ENCODE measurements around the gene MT1F.
"Not testable (repeated sequence)": the region's sequence is repeated elsewhere in the genome, so short reads cannot be mapped to it uniquely, and the experiment has no call there.

MT1F gene

DNA sequence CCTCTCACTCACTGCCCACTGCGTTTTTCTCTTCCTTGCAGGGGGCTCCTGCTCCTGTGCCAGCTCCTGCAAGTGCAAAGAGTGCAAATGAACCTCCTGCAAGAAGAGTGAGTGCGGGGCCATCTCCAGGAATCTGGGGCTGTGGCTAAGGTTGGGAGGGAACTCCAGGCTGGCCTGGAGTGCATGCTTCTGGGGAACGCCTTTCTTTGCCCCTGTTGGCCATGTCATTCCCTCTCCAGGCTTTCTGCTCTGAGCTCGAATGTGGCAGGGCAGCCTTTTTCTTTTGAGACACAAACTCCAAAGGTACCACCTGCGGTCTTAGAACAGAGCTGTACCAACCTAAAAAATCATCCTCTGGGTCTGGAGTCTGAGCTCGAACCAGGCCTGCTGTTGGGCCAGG, 39.6 kb upstream of the MT1F start:
- TF ChIP-seq POLR2A (IDR thresholded peaks at IDR 0.05; ENCODE audit: low read length) (no peak), GATA1 (IDR thresholded peaks at IDR 0.05; ENCODE audit: low read depth, low read length) (no peak)
- no peak for DNase-seq

DNA sequence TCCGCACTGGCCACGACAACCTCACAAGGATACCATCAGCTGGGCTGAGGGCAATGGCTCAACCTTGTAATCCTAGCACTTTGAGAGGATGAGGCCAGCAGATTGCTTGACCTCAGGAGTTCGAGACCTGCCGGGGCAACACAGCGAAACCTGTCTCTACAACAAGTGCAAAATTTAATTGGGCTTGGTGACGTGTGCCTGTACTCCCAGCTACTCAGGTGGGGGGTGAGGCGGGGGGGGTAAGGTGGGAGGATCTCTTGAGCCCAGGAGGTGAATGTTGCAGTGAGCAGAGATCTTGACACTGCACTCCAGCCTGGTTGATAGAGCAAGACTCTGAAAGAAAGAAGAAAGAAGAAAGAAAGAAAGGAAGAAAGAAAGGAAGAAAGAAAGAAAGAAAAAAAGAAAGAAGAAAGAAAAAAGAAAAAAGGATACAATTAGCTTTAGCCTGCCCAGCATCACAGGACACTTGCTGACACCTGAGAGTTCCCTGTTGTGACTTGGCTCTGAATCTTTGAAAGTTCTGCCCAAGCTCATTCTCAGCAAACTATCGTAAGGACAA, 37.3 kb upstream of the MT1F start:
- no peak for TF ChIP-seq GATA1 (IDR thresholded peaks at IDR 0.05; ENCODE audit: low read depth, low read length)
- TF ChIP-seq POLR2A (IDR thresholded peaks at IDR 0.05; ENCODE audit: low read length): no peak
- DNase-seq: no peak

DNA sequence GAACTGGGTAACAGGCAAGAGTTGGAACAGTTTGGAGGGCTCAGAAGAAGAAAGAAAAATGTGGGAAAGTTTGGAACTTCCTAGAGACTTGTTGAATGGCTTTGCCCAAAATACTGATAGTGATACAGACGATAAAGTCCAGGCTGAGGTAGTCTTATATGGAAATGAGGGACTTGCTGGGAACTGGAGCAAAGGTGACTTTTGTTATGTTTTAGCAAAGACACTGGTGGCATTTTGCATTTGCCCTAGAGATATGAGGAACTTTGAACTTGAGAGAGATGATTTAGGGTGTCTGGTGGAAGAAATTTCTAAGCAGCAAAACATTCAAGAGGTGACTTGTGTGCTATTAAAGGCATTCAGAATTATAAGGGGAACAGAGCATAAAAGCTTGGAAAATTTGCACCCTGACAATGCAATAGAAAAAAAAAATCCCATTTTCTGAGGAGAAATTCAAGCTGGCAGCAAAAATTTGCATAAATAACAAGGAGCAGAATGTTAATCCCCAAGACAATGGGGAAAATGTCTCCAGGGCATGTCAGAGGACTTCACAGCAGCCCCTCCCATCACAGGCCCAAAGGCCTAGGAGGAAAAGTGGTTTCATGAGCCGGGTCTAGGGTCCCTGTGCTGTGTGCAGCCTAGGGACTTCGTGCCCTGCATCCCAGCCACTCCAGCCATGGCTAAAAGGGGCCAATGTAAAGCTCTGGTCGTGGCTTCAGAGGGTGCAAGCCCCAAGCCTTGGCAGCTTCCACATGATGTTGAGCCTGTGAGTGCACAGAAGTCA, 35.9 kb upstream of the MT1F start:
- DNase-seq: not testable (repeated sequence)

DNA sequence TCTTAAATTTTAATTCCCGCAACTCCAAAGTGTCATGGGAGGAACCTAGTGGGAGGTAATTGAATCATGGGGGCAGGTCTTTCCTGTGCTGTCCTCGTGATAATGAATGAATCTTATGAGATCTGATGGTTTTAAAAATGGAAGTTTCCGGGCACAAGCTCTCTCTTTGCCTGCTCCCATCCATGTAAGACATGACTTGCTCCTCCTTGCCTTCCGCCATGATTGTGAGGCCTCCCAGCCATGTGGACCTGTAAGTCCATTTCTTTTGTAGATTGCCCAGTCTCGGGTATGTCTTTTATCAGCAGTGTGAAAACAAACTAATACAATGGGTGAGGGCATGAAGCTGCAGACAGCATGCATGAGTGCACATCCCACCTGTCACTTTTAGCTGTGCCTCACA, 34.6 kb upstream of the MT1F start:
- DNase-seq: not testable (repeated sequence)

DNA sequence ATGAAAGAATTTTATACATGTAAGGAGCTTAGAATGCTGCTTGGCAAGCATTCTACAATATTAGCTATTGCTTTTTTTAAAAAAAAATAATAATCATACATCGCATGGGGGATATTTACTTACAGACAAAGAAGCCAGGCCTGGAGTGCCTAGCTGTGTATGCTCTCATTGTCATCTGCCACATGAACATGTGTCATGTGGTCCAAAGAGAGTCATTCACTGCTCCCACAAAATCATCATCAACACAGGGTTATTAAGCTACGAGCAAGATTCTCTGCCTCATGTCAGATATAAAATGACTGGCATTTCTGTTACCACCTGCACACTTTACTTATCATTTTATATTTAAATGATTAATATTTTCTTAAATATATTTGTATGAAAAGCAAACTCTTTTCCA, 34.1 kb upstream of the MT1F start:
- TF ChIP-seq GATA1 (IDR thresholded peaks at IDR 0.05; ENCODE audit: low read depth, low read length) (no peak), POLR2A (IDR thresholded peaks at IDR 0.05; ENCODE audit: low read length) (no peak)
- no peak for DNase-seq

DNA sequence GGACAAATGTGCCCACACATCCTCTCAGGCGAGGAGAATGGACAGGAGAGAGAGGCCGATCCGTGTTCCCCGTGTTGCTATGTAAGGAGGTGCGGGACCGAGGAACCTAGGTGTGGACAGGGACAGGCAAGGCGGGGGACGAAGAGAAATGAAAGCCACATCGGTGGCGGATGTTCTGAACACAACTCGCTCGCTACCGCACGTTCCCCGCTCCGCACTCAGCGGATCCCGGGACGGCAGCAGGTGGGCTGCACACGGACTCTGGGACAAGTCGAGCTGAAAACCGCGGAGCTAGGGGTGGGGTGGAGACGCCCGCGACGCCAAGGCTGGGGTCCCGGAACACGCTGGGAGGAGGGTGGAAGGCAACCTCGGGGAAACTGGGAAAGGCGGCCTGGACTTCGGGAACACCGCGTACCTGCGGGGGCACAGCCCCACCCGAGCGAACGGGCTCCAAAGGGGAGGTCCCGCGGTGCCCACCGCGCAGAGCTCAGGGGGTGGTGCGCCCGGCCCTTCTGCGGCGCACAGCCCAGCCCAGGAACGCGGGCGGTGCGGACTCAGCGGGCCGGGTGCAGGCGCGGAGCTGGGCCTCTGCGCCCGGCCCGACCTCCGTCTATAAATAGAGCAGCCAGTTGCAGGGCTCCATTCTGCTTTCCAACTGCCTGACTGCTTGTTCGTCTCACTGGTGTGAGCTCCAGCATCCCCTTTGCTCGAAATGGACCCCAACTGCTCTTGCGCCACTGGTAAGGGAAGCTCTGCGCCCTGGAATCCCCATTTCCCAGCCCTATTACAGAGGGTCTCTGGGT, 32.4 kb upstream of the MT1F start, which contains the start of gene MT1E:
TSS of gene MT1E (plus strand) at position 642 of the 803 bp plus-strand sequence. CDS start at position 713, 71 bp downstream.
- DNase-seq: peak in 1 of 2 experiments; percentile 30
- no peak for TF ChIP-seq POLR2A (IDR thresholded peaks at IDR 0.05; ENCODE audit: low read length)
- no peak for TF ChIP-seq GATA1 (IDR thresholded peaks at IDR 0.05; ENCODE audit: low read depth, low read length)

DNA sequence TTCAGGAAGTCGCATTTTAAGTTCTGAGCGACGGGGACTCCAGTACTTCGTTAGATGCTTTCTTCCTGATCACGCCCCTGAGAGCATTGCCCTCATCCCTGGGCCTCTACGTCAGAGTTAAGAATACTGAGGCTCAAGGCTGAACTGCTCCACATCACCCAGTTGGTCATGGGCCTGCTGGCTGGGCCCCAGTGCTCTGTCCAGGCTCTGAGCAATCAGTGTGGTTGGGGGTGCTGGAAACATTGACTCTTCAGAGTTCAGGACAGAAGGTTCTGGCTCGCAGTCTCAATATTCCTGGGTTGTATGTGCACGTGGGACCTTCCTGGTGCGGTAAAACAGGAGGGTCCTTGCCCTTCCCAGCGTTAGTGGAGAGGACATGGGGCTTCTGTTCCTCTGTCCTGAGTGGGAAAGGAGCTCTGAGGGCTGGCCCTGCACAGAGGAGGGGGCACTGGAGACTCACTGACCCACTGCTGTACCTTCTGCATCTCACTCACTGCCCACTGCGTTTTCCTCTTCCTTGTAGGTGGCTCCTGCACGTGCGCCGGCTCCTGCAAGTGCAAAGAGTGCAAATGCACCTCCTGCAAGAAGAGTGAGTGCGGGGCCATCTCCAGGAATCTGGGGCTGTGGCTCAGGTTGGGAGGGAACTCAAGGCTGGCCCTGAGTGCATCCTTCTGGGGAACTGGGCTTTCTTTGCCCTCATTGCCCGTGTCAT, 31.7 kb upstream of the MT1F start:
- DNase-seq: no peak
- TF ChIP-seq POLR2A (IDR thresholded peaks at IDR 0.05; ENCODE audit: low read length) (no peak), GATA1 (IDR thresholded peaks at IDR 0.05; ENCODE audit: low read depth, low read length) (no peak)

DNA sequence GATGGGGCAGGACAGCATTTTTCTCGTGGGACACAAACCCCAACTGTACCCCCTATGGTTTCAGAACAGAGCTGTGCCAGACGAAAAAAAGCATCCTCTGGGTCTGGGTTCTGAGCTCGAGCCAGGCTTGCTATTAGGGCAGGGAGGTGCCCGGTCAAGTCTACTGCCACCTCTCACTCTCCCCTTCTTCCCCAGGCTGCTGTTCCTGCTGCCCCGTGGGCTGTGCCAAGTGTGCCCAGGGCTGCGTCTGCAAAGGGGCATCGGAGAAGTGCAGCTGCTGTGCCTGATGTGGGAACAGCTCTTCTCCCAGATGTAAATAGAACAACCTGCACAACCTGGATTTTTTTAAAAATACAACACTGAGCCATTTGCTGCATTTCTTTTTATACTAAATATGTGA, 31.1 kb upstream of the MT1F start:
- TF ChIP-seq POLR2A (IDR thresholded peaks at IDR 0.05; ENCODE audit: low read length) (no peak), GATA1 (IDR thresholded peaks at IDR 0.05; ENCODE audit: low read depth, low read length) (no peak)
- no peak for DNase-seq

DNA sequence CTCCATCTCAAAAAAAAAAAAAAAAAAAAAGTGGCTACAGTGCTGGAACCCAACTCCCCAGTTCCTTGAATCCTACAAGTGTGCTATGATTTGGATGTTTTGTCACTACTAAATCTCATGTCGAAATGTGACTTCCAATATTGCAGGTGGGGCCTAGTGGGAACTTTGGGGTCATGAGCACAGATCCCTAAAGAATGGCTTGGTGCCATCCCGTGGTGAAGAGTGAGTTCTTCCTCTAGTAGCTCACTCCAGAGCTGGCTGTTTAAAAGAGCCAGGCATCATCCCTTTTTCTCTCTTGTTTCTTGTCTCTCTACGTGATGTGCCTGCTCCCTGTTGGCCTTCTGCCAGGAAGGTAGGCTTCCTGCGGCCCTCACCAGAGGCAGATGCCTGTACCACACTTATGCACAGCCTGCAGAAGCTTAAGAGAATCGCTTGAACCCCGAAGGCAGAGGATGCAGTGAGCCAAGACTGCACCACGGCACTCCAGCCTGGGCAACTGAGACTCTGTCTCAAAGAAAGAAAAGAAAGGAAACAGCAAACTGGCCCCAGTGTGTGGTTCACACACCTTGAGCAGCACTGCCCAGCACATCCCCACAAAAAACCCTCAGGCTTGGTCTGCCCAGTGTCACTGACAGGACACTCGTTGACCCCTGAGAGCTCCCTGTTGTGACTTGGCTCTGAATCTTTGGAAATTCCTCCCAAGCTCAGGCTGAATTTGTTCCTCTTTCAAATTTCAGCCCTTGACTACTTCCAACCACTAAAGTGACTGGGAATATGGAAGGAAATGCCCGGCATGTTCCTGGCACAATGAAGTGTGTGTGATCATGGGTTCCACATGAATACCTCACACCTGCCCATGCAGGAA, 29.0 kb upstream of the MT1F start:
- TF ChIP-seq POLR2A (IDR thresholded peaks at IDR 0.05; ENCODE audit: low read length) (no peak), GATA1 (IDR thresholded peaks at IDR 0.05; ENCODE audit: low read depth, low read length) (no peak)

DNA sequence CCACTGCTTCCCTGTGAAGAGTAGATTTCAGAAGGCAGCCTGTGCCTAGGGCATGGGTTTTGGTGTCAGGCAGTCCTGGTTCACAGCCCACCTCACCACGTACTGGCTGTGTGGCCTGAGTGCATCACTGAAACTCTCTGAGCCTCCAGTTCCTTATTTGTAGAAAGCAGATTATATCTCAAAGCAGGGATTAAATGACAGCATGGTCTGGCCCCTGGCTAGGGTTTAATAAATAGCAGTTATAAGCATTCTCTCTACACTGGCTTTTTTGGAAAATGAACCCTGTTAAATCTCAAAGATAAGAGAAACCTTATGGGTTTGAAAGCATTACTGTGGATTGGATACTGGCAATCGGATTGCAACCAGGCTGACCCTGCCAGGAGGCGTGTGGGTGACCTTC, 28.2 kb upstream of the MT1F start:
- DNase-seq: no peak
- TF ChIP-seq POLR2A (IDR thresholded peaks at IDR 0.05; ENCODE audit: low read length): no peak

More for the DNA sequence above, 29.0 kb upstream of the MT1F start:
- no peak for DNase-seq

DNA sequence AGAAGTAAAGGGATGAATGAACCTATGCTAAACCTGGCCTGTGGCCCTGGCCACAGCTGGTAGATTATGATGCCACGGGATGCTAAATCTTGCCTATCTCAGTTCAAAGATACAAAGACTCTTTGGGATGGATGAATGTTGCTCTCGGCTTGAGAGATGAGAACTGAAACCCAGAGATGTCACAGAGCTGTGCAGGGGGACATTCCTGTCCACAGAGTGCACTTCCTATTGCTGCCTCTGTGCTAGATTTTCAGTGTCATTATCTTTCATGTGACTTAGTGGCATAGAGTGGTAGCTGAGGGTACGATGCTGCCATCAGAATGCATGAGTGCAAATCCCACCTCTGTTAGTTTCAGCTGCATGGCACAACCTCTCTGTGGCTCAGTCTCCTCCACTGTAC, 27.6 kb upstream of the MT1F start:
- DNase-seq: no peak
- no peak for TF ChIP-seq GATA1 (IDR thresholded peaks at IDR 0.05; ENCODE audit: low read depth, low read length)
- TF ChIP-seq POLR2A (IDR thresholded peaks at IDR 0.05; ENCODE audit: low read length): no peak

DNA sequence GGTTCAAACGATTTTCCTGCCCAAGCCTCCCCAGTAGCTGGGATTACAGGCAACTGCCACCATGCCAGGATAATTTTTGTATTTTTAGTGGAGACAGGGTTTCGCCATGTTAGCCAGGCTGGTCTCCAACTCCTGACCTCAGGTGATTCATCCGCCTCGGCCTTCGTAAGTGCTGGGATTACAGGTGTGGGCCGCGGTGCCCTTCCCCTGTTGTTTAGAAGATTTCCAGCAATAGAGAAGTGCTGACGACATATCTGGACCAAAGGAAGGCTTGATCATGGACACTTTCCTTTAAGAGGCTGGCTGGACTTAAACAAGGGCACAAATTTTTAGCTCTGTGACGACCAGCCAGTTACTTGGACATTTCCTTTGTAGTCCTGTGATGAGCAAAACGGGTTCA, 26.6 kb upstream of the MT1F start:
- no peak for TF ChIP-seq GATA1 (IDR thresholded peaks at IDR 0.05; ENCODE audit: low read depth, low read length)
- TF ChIP-seq POLR2A (IDR thresholded peaks at IDR 0.05; ENCODE audit: low read length): no peak
- no peak for DNase-seq

DNA sequence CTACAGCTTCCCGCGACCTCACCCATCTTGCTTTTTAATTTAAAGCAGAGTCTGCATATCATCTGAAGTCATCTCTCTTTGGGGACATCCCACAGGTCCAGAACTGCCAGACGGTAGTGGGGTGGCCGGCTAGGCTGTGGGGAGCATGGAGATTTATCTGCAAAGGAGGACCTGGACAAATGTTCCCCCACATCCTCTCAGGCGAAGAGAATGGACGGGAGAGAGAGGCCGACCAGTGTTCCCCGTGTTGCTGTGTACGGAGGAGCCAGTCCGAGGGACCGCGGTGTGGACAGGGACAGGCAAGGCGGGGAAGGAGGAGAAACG, 26.0 kb upstream of the MT1F start:
- TF ChIP-seq GATA1 (IDR thresholded peaks at IDR 0.05; ENCODE audit: low read depth, low read length) (no peak), POLR2A (IDR thresholded peaks at IDR 0.05; ENCODE audit: low read length) (no peak)
- DNase-seq: no peak
